IPS-18c (cell line): ENCODE data around the gene PCDHB11.
"Not testable (repeated sequence)": the region's sequence is repeated elsewhere in the genome, so short reads cannot be mapped to it uniquely, and the experiment has no call there.

Experiments
- H3K4me3 ChIP-seq: 2 replicates; pipeline ENCODE4 v1.7.0; 2013; ENCODE audit warnings: low read depth, mild to moderate bottlenecking, low read length, moderate library complexity; ENCODE audit not compliant: insufficient read depth
- H3K9me3 ChIP-seq: one replicate; pipeline ENCODE4 v1.6.1; 2013; ENCODE audit warnings: mild to moderate bottlenecking, low read length, moderate library complexity; ENCODE audit not compliant: control insufficient read depth, insufficient read depth

PCDHB11 gene

DNA sequence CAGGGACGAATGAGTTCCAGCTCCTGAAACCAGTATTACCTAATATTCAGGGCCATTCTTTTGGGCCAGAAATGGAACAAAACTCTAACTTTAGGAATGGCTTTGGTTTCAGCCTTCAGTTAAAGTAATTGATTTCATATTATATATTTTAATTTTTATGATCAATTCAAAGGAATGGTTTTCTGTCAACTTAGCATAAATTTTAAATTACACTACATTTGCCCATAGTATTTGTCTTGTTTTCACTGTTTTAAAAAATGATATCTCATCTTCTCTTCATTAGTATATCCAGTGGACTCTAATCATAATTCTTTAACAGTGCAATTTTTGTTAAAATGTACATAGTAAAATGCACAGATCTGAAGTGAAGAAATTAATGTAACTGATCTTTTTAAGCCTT is 19.1 kb upstream of the PCDHB11 start:
- Histone ChIP-seq H3K4me3 (no peak overlapping the region), H3K9me3 (peaks cover 4% of the 10 kb centered on the region)

DNA sequence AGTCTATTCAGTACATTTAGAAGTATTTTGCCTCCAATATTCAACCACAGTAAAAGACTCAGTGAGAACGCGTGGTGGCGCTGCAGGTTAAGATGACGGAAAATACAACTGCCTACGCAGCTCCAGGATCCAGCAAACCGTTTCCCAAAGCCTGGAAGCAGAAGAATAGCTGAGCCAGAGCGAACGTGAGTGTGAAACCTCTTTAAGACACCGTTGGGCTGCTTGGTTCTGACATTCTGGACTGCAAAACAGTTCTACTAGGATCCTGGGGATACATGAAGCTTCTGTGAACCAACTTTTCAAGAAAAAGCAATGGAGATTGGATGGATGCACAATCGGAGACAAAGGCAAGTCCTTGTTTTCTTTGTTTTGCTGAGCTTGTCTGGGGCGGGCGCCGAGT is 17.2 kb upstream of the PCDHB11 start, which contains the start of gene PCDHB16:
TSS of gene PCDHB16 (plus strand) at position 140 of the 400 bp plus-strand sequence. CDS start at position 313, 173 bp downstream.
- H3K9me3 ChIP-seq, result peaks cover 4% of the 10 kb centered on the region
- 0 out of 2 replicates have a peak within 1 kb of the TSS, but pooled peaks have one; percentile 5 for H3K4me3 ChIP-seq

DNA sequence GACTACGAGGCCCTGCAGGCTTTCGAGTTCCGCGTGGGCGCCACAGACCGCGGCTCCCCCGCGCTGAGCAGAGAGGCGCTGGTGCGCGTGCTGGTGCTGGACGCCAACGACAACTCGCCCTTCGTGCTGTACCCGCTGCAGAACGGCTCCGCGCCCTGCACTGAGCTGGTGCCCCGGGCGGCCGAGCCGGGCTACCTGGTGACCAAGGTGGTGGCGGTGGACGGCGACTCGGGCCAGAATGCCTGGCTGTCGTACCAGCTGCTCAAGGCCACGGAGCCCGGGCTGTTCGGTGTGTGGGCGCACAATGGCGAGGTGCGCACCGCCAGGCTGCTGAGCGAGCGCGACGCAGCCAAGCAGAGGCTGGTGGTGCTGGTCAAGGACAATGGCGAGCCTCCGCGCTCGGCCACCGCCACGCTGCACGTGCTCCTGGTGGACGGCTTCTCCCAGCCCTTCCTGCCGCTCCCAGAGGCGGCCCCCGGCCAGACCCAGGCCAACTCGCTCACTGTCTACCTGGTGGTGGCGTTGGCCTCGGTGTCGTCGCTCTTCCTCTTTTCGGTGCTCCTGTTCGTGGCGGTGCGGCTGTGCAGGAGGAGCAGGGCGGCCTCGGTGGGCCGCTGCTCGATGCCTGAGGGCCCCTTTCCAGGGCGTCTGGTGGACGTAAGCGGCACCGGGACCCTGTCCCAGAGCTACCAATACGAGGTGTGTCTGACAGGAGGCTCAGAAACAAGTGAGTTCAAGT is 15.1 kb upstream of the PCDHB11 start:
- not testable (repeated sequence) for H3K9me3 ChIP-seq, H3K4me3 ChIP-seq

DNA sequence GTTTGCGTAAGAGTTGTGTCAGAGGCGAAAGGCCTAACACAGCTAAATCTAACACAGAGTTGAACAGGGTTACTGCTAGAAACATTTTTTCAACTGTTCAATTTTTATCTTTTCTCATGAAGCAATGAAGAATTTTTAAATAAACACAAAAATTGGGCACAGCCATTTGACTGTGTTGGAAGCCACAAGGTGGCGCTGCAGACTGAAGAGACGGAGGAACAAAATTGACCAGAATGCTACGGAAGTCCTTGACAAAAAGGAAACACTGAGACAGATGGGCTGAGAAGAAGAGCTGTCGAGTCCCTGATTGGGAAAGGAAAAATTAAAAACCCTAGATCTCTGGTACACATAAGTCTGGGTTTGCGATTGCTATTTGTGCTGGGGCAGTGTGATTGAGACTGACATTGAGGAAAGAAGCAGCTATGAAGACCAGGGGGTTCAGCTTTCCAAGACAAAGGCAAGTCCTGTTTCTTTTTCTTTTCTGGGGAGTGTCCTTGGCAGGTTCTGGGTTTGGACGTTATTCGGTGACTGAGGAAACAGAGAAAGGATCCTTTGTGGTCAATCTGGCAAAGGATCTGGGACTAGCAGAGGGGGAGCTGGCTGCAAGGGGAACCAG is 12.4 kb upstream of the PCDHB11 start, which contains the start of gene PCDHB9:
TSS of gene PCDHB9 (plus strand) at position 265 of the 616 bp plus-strand sequence. CDS start at position 423, 158 bp downstream.
- H3K9me3 ChIP-seq, result no peaks in the 10 kb centered on the region
- H3K4me3 ChIP-seq, result no peak within 1 kb of the TSS

DNA sequence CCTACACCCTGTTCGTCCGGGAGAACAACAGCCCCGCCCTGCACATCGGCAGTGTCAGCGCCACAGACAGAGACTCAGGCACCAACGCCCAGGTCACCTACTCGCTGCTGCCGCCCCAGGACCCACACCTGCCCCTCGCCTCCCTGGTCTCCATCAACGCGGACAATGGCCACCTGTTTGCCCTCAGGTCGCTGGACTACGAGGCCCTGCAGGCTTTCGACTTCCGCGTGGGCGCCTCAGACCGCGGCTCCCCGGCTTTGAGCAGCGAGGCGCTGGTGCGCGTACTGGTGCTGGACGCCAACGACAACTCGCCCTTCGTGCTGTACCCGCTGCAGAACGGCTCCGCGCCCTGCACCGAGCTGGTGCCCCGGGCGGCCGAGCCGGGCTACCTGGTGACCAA is 10.7 kb upstream of the PCDHB11 start:
- H3K9me3 ChIP-seq, H3K4me3 ChIP-seq: not testable (repeated sequence)

DNA sequence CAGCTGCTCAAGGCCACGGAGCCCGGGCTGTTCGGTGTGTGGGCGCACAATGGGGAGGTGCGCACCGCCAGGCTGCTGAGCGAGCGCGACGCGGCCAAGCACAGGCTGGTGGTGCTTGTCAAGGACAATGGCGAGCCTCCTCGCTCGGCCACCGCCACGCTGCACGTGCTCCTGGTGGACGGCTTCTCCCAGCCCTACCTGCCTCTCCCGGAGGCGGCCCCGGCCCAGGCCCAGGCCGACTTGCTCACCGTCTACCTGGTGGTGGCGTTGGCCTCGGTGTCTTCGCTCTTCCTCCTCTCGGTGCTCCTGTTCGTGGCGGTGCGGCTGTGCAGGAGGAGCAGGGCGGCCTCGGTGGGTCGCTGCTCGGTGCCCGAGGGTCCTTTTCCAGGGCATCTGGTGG is 10.3 kb upstream of the PCDHB11 start:
- not testable (repeated sequence) for H3K9me3 ChIP-seq, H3K4me3 ChIP-seq

DNA sequence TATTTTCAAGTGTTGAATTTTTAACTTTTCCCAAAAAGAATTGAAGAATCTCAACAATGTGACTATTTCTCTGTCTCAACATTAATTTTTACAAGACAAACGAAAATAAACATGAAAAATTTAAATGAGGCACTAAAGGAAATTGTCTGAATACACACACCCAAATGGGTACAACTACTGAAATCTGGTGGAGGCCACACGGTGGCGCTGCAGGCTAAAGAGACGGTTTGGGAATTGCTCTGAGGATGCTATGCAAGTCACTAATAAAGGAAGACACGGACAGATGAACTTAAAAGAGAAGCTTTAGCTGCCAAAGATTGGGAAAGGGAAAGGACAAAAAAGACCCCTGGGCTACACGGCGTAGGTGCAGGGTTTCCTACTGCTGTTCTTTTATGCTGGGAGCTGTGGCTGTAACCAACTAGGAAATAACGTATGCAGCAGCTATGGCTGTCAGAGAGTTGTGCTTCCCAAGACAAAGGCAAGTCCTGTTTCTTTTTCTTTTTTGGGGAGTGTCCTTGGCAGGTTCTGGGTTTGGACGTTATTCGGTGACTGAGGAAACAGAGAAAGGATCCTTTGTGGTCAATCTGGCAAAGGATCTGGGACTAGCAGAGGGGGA is 7.2 kb upstream of the PCDHB11 start, which contains the start of gene PCDHB10:
TSS of gene PCDHB10 (plus strand) at position 244 of the 616 bp plus-strand sequence. CDS start at position 444, 200 bp downstream.
- H3K9me3 ChIP-seq, result no peaks in the 10 kb centered on the region

DNA sequence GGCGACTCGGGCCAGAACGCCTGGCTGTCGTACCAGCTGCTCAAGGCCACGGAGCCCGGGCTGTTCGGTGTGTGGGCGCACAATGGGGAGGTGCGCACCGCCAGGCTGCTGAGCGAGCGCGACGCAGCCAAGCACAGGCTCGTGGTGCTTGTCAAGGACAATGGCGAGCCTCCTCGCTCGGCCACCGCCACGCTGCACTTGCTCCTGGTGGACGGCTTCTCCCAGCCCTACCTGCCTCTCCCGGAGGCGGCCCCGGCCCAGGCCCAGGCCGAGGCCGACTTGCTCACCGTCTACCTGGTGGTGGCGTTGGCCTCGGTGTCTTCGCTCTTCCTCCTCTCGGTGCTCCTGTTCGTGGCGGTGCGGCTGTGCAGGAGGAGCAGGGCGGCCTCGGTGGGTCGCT is 5.1 kb upstream of the PCDHB11 start:
- not testable (repeated sequence) for H3K4me3 ChIP-seq, H3K9me3 ChIP-seq

More for the DNA sequence above, 7.2 kb upstream of the PCDHB11 start, which contains the start of gene PCDHB10:
- no peak within 1 kb of the TSS for H3K4me3 ChIP-seq

DNA sequence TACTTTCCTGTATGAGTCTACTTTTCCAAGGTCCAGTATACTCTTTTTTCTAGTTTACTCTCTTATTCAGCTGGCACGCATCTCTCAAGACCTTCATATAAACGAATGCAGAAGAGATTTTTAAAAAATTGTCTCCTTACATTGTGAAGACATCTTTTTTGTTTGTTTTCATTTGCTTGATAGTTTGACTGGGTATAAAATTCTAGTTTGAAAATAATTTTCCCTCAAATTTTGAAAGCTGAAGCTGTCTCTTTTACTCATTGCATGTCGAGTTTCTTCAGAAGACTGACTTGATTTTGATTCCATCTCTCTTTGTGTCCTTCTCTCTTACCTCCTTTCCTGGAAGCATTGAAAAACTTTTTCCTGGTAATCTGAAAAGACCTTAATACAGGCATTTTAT is 3.1 kb upstream of the PCDHB11 start:
- Histone ChIP-seq H3K9me3 (no peaks in the 10 kb centered on the region), H3K4me3 (no peak overlapping the region)

DNA sequence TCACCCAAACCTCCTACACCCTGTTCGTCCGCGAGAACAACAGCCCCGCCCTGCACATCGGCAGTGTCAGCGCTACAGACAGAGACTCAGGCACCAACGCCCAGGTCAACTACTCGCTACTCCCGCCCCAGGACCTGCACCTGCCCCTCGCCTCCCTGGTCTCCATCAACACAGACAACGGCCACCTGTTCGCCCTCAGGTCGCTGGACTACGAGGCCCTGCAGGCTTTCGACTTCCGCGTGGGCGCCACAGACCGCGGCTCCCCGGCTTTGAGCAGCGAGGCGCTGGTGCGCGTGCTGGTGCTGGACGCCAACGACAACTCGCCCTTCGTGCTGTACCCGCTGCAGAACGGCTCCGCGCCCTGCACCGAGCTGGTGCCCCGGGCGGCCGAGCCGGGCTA is 1.7 kb downstream of the PCDHB11 start:
- not testable (repeated sequence) for H3K9me3 ChIP-seq, H3K4me3 ChIP-seq

DNA sequence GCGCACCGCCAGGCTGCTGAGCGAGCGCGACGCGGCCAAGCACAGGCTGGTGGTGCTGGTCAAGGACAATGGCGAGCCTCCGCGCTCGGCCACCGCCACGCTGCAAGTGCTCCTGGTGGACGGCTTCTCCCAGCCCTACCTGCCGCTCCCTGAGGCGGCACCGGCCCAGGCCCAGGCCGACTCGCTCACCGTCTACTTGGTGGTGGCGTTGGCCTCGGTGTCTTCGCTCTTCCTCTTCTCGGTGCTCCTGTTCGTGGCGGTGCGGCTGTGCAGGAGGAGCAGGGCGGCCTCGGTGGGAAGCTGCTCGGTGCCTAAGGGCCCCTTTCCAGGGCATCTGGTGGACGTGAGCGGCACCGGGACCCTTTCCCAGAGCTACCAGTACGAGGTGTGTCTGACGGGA is 2.2 kb downstream of the PCDHB11 start:
- not testable (repeated sequence) for H3K9me3 ChIP-seq, H3K4me3 ChIP-seq

DNA sequence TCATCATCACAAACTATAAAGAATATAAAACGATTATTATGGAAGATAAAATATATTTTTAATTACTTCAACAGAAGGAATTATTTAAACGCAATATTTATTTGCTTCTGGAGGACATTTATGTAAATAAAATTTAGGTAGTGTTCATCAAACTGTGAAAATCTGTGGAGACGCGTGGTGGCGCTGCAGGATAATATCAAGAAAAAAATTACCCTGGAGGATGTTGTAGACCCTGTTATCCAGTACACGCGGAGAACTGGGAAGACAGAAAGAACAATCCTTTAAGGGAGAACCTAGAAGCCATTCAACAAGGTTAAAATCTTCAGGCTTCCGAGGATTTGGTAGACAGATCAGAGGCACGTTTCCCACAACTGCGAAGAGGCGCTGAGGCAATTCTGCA is 9.1 kb downstream of the PCDHB11 start, which contains the start of gene PCDHB12:
TSS of gene PCDHB12 (plus strand) at position 242 of the 400 bp plus-strand sequence. CDS start 189 bp downstream, outside the sequence.
- Histone ChIP-seq H3K4me3 (no peak within 1 kb of the TSS), H3K9me3 (peaks cover 3% of the 10 kb centered on the region)

DNA sequence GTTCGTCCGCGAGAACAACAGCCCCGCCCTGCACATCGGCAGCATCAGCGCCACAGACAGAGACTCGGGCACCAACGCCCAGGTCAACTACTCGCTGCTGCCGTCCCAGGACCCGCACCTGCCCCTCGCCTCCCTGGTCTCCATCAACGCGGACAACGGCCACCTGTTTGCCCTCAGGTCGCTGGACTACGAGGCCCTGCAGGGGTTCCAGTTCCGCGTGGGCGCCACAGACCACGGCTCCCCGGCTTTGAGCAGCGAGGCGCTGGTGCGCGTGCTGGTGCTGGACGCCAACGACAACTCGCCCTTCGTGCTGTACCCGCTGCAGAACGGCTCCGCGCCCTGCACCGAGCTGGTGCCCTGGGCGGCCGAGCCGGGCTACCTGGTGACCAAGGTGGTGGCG is 10.9 kb downstream of the PCDHB11 start:
- not testable (repeated sequence) for H3K9me3 ChIP-seq, H3K4me3 ChIP-seq

DNA sequence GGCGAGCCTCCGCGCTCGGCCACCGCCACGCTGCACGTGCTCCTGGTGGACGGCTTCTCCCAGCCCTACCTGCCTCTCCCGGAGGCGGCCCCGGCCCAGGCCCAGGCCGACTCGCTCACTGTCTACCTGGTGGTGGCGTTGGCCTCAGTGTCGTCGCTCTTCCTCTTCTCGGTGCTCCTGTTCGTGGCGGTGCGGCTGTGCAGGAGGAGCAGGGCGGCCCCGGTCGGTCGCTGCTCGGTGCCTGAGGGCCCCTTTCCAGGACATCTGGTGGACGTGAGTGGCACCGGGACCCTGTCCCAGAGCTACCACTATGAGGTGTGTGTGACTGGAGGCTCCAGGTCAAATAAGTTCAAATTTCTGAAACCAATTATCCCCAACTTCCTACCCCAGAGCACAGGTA is 11.4 kb downstream of the PCDHB11 start:
- H3K9me3 ChIP-seq, H3K4me3 ChIP-seq: not testable (repeated sequence)

DNA sequence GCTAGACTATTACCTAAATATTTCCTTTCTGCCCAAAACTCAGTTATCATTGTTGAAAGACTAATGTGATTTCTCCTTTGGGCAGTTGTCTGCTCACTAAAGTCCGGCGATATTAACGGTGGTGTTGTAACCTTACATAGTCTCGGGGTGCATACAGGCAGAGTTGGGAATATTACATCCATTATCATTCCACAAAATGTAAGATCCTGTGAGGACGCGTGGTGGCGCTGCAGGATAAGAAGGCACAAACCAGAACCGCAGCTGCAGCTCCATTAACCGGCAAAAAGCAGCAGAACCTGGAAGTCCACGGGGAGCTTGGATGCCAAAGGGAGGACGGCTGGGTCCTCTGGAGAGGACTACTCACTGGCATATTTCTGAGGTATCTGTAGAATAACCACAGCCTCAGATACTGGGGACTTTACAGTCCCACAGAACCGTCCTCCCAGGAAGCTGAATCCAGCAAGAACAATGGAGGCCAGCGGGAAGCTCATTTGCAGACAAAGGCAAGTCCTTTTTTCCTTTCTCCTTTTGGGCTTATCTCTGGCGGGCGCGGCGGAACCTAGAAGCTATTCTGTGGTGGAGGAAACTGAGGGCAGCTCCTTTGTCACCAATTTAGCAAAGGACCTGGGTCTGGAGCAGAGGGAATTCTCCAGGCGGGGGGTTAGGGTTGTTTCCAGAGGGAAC is 14.4 kb downstream of the PCDHB11 start, which contains the start of gene PCDHB13:
TSS of gene PCDHB13 (plus strand) at position 264 of the 684 bp plus-strand sequence. CDS start at position 469, 205 bp downstream.
- not testable (repeated sequence) for H3K9me3 ChIP-seq, H3K4me3 ChIP-seq

DNA sequence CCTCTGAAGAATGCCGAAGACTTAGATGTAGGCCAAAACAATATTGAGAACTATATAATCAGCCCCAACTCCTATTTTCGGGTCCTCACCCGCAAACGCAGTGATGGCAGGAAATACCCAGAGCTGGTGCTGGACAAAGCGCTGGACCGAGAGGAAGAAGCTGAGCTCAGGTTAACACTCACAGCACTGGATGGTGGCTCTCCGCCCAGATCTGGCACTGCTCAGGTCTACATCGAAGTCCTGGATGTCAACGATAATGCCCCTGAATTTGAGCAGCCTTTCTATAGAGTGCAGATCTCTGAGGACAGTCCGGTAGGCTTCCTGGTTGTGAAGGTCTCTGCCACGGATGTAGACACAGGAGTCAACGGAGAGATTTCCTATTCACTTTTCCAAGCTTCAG is 15.2 kb downstream of the PCDHB11 start:
- H3K4me3 ChIP-seq, H3K9me3 ChIP-seq: not testable (repeated sequence)

DNA sequence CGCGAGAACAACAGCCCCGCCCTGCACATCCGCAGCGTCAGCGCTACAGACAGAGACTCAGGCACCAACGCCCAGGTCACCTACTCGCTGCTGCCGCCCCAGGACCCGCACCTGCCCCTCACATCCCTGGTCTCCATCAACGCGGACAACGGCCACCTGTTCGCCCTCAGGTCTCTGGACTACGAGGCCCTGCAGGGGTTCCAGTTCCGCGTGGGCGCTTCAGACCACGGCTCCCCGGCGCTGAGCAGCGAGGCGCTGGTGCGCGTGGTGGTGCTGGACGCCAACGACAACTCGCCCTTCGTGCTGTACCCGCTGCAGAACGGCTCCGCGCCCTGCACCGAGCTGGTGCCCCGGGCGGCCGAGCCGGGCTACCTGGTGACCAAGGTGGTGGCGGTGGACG is 16.1 kb downstream of the PCDHB11 start:
- H3K9me3 ChIP-seq, H3K4me3 ChIP-seq: not testable (repeated sequence)
